ENCODE measurements around the gene GRM4. TPM values are rescaled to one million over a fixed set of nuclear protein-coding genes. Genes with fewer than 3 reads are reported as not detected.
"Not testable (repeated sequence)": the region's sequence is repeated elsewhere in the genome, so short reads cannot be mapped to it uniquely, and the experiment has no call there.

The GRM4 gene
- total RNA-seq, 1 donor from 2014 or later: not detected

DNA sequence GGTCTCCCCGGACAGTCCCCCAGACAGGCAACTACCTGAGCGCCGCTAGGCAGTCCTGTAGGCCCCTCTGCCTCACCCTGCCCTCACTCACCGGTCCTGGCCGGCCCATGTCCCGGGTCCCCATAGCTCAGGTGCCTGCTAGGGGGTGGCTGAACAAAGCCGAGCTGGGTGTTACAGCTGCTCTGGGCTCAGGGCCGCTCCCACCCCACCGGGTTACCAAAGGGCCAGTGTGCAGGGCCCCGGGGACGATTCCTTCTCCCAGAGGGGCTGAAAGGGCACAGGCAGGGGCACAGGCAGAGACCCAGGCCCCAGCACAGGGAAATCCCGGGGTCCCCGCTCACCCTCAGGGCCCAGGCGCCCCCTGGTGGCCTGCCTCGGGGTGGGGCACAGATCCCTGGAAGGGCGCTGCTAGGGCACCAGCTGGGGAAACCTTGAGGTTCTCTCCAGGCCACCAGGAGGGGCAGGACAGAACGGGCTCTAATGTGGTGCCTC lies 118.4 kb downstream of the GRM4 start:
- DNase-seq (ENCODE audit: low read depth, low spot score): no peak

DNA sequence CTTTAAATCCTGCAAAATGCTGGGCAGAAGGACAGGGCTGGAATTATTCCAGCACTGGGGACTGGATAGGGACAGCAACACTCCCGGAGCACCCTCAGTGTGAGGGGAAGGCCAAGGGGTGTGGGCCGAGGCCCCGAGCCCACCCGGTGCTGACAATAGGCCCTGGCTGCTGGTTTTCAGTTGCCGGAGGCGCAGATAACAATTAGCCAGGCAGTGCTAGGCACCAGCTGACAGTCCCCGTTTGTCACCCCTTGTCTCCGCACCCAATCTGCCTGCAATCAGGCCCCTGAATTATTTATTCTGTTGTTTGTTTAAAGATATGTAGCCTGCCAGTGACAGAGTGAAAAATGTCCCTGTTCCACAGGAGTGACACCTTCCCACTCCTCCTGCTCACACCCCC lies 120.0 kb downstream of the GRM4 start:
- no peak for DNase-seq (ENCODE audit: low read depth, low spot score)

DNA sequence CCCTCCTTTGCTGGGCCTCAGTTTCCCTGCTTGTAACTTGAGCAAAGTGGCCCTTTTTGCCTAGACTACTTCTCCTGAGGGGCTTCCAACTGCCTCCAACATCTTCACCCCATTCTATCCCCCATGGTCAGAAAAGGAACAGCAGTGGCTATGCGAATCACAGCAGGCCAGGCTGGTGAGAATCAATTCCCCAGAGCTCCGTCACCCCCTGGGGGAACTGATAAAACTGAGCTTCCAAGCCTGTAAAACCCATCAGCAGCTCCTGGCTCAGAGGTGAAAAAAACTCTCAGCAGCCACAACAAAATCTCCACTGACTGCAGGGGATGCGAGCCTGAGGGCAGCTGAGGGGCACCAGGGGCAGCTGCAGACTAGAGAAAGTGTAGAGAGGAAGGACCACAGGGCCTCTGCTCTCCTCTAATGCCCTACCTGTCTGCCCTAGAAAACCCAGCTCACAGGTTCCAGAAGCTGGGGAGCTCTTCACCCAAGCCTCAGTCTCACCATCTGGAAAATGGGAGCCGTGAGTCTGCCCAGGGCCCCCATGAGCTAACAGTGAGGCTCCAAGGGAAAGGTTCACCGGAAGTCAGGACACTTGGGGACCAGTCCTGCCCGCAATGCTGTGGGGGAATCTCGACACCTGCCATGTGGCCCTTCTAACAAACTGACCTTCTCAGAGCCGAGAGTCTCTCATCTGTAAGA lies 120.6 kb downstream of the GRM4 start:
- no peak for DNase-seq (ENCODE audit: low read depth, low spot score)

DNA sequence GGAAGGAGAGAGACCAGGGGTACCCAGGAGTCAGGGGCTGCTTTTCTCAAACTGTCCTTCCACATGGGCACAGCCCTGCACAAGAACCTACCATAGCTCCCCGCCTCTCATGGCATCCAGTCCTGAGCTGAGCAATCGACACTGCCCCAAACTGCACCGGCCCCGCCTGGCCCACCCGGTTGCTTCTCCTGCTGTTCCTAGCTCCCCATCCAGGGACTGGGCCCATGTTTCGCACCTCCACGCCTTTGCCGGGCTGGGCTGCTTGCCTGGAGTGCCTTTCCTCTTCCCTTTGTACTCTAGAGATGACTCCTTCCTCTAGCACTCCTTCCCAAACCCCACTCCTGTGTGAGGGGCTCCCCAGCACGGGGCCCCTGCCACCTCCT lies 123.0 kb downstream of the GRM4 start:
- no peak for DNase-seq (ENCODE audit: low read depth, low spot score)

DNA sequence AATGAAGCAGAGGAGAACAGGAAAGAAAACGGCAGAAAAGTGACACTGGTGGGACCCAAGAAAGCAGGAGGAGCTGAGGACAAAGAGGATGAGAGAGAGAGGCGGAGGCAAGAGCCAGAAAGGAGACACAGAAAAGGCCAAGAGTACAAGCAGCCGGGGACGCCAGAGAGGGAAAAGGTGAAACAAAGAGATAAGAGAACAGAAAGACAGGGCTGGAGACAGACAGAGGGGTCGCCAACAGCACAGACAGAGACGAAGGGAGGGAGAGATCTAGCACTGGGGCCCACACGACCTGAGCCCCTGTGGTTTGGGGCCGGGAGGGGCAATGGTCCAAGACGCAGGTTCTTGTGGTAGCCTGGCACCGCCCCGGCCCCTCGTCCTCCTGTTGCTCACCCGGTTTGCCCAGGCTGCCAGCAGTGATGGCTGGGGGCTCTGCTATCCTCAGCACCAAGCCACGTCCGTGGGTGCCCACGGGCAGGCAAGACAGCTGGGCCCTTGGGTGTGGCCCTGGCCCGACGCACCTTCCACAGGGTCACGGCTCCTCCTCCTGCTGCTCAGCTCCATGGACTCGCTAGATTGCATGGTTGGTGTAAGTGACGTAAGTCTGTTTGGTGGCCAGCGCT lies 123.5 kb downstream of the GRM4 start:
- DNase-seq (ENCODE audit: low read depth, low spot score): no peak

GRCh38 chr6:34021554-34022190 lies 124.2 kb downstream of the GRM4 start:
- DNase-seq (ENCODE audit: low read depth, low spot score): no peak

DNA sequence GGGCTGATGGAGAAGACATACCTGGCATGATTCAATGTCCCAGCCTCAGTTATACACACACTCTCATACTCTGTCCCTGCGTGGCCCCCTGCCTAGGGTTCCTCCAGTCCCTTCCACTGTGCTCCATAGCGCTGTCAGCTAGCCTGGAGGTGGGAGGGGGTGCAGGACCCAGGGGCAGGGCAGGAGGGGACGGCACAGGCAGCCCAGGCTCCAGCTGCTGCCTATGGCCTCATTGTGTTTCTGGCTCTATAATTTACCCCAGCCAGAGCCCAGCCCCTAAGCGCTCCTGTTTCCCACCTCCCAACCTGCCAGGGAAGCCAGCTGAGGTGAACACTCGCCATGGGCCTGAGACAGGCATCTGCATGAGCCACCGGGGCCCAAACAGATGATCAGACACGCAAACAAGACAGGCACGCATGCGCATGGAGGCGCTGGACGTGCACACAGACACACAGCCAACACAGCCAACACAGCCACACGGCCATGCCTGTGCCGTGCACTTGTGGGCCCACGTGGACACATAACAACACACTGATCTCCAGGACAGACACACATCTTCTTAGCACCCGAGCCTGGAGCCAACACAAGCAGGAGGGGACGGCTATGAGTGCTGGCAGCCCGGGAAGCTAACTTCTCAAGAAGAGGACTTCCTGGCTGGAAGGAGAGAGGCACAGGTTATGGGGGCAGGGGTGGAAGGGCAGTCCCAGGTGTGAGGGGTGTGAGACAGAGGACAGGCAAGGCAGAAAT lies 124.9 kb downstream of the GRM4 start:
- no peak for DNase-seq (ENCODE audit: low read depth, low spot score)

DNA sequence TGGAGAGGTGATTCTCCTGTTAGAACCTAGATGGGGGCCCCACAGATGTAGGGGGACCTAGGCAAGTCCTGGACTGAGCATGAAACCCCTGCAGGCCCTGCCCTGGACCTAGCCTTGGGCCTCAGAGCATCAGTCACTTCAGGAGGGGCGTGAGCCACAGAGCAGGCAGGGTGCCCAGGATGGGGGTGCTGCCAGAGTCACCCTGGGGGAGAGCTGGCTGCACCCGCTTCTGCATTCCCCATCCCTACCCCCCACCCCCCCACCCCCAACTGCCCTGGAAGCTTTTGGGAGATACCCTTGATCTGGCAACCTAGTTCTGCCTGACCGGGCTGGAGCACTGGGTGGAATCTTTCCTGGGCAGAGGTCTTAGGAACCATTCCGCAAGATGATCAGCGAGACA lies 125.6 kb downstream of the GRM4 start:
- no peak for DNase-seq (ENCODE audit: low read depth, low spot score)

DNA sequence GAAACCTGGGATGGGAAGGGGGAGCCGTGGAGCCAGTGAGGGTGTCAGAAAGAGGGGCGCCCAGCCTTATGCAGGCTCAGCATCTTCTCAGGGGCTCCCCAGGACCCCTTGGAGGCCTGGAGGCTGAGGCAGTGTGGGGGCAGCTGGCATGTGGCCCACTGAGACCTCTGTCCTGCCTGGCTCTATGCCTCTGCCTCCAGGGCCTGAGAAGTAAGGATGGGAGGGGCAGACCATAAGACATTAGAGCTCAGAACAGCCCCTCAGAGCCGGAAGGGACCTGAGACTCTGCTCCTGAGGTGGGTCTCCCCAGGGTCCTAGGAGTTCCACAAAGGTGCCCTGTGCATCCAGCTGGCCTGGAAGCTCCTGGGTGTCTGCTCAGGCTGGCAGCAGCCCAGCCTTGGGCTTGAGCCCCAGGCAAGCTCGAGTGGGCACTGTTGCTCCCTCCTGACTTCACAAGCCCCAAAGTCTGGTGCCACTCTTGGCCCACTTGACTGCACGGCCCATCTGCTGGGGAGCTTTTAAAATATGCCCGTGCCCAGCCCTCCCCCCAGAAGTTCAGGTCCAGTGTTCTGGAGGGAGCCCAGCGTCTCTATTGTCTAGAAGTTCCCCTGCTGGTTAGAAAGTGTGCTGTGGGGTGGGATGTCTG lies 126.8 kb downstream of the GRM4 start:
- DNase-seq (ENCODE audit: low read depth, low spot score): no peak

DNA sequence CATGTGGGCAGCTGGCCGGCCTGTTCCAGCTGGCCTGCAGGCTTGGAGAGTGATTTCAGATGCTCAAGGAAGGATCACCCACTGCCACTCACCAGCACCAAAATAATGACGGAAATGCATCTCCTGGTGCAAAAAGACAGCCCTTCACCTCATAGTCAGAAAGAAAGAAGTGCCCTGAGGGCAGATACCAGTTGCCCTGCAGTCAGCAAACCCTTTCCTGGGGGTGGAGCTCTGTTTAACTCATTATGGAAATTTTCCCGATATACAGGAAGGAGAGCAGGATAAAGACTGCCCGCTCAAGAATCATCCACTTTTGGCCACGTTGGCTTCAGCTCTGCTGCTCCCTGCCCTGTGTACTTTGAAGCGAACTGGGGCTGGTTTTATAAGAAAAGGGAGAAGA lies 127.9 kb downstream of the GRM4 start:
- no peak for DNase-seq (ENCODE audit: low read depth, low spot score)

DNA sequence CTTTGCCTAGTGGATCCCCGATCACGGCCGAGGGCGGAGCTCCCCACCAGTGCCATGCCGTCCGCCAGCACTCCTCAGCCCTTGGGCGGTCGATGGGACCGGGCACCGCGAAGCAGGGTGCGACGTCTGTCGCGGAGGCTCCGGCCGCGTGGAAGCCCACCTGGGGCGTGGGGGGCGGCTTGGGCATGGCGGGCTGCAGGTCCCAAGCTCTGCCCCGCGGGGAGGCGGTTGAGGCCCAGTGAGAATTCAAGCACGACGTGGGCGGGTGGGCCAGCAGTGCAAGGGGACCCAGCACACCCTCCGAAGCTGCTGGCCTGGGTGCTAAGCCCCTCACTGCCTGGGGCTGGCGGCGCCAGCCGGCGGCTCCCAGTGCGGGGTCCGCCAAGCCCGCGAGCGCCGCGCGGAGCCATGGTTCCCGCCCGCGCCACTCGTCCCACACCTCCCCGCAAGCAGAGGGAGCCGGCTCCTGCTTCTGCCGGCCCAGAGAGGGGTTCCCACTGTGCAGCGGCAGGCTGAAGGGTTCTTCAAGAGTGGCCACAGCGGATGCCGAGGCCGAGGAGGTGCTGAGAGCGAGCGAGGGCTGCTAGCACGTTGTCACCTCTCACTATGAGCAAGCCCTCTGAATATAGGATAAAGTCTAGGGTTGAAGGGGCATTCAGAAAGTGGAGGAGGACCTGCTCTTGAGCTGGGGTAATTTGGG lies 128.6 kb downstream of the GRM4 start:
- no peak for DNase-seq (ENCODE audit: low read depth, low spot score)

DNA sequence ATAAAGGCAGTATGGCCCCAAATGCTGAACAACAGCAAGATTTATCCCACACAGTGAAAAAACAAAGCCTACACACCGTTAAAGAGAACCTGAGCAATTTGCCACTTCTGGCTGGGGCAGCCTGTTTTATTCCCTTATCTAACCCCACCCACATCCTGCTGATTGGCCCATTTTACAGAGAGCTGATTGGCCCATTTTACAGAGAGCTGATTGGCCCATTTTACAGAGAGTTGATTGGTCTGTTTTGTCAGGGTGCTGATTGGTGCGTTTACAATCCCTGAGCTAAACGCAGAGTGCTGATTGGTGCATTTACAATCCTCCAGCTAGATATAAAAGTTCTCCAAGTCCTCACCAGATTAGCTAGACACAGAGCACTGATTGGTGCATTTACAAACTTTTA lies 129.3 kb downstream of the GRM4 start:
- DNase-seq (ENCODE audit: low read depth, low spot score): not testable (repeated sequence)

DNA sequence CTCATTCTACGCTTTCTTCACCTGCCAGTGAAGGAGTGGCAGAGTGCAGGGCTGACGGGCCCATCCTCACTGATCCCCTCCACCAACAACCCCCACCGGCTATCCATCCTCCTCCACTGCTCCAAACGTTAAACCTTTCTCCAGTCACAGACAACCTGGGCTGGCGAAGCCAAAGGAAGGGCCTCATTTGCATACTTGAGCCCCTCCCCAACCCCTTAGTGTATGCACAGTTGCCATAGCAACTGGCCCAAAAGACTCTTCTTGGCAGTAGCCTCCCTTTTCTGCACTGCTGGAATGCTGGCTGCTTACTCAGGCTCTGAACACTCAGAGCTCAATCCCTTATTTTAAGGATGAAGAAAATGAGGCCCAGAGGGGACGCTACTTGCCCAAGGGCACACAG lies 130.3 kb downstream of the GRM4 start:
- DNase-seq (ENCODE audit: low read depth, low spot score): no peak

DNA sequence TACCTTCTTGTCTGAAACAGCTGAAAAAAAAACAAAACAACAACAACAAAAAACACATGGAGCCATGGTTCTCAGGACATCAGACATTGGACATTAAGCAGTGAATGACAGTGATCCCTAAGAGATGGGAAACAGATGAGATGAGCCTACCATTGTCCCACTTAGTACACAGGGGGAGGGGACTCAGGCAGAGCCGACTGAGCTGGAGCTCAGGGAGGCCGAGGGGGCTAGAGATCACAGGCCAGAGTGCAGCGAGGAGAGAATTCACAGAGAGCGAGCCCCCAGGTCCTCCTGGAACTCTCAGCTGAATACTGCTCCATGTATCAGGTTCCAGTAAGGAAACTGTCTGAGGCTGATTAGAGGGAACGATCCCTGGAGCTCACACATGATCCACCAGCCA lies 134.6 kb downstream of the GRM4 start:
- no peak for DNase-seq (ENCODE audit: low read depth, low spot score)

GRCh38 chr6:34005901-34006531 lies 139.9 kb downstream of the GRM4 start:
- no peak for DNase-seq (ENCODE audit: low read depth, low spot score)

DNA sequence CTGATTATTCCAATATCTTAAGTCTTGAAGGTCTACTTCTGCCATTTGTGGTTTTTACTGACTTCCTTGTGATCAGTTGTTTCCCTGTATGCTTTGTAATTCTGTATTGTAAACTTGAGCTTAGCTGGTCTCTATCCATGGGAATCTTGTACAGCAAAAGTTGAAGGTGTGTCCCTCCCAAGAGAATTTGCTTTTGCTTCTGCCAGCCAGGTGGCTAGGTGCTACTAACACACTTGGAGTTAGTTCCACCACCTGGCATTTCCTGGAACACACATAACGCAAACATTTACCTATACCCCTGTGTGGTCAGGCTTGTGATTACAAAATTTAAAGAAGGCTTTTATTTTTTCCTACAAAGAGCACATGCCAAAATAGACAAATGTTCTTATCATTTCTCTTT lies 141.2 kb downstream of the GRM4 start:
- DNase-seq (ENCODE audit: low read depth, low spot score): no peak

GRCh38 chr6:34003962-34004361 lies 141.9 kb downstream of the GRM4 start:
- DNase-seq (ENCODE audit: low read depth, low spot score): no peak

DNA sequence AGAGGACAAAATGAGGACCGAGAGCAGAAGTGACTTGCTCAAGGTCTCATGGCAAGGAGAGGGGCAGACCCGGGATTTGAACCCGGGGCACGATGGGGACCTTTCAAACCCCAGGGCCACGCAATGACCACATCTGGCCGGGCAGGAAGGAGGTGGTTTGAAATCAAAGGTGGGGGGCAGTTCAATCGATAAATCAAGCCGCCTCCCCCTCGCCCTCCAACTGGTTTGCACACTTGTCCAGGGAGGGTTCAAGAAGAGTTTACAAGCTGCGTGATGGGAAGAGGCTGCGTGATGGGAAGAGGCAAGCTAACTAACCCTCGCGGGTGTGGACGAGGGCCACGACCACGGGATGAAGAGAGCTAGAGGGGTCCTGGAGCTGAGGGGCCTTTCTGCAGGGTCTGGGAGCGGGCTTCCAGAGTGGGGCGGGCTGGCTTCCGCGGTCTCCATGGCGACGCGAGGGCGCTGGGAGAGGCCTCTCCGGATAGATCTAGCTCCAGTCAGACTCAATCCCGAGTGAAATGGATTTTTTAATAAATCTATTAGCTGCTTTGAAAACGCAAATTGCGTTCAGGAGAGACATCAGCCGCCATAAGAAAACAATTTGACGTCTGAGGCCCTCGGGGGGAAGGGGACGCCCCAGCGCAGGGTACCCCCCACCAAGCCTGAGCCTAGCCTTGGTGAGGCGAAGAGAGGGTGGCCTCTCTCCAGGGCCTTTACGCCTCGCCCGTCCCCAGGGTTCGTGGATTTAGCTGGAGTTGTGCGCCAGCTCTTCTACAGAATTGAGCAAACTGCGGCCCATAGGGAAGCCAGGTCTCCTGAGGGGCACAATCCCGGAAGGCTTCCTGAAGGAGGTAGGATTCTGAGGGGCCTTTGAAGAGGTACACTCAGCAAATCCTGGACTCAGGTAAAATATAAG lies 143.9 kb downstream of the GRM4 start:
- DNase-seq (ENCODE audit: low read depth, low spot score): no peak

DNA sequence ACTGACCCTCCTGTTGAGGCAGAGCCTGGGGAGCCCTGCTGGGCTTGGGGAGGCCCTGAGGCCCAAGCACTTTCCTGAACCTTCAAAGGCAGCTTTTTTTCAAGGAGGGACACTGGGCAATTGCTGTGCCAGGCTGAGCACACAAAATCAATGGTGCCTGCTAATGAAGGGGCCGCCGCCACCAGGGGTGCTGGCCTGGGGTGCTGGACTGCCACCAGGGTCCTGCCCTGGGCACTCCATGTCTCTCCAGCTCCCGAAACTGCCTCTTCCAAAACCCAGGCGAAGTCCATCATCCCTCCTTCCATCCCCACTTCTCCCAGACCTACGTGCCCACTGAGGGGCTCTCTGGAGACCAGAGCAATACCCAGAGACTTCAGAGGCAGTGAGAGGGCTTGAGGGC lies 145.6 kb downstream of the GRM4 start:
- no peak for DNase-seq (ENCODE audit: low read depth, low spot score)
